Activated CD4-positive, CD25-positive, alpha-beta regulatory T cell (primary cell): ENCODE measurements around the gene IGSF9B.
A peak's percentile ranks its signal among the peaks of the same experiment; 100 is the strongest.

Experiments used
- DNase-seq, 4 experiments: peaks; one replicate each; lab custom pipeline; 2025; lab: John Stamatoyannopoulos, UW

IGSF9B gene

DNA sequence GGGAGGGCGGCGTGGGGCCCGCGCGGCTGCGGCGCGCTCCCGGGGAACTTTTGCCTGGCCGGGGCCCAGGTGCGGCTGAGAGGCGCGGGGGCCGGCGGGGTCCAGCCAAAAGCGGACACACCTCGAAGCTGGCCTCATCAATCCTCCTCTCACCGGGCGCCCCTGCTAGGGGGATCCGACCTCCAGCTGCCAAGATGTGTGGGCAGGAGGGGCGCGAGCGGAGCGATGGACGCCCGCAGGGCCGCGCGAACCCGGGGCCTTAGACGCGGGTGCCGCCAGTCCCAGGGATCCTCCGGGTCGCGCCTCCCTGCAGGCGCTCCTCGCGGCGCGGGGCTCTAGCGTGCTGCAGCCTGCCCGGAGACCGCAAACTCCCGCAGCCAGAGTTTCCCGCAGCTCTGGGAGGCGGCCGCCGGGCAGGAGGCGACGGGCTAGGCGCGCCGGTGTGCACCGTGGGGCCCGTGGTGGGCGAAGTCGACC, 785 bp downstream of the IGSF9B start:
- no peak for DNase-seq

DNA sequence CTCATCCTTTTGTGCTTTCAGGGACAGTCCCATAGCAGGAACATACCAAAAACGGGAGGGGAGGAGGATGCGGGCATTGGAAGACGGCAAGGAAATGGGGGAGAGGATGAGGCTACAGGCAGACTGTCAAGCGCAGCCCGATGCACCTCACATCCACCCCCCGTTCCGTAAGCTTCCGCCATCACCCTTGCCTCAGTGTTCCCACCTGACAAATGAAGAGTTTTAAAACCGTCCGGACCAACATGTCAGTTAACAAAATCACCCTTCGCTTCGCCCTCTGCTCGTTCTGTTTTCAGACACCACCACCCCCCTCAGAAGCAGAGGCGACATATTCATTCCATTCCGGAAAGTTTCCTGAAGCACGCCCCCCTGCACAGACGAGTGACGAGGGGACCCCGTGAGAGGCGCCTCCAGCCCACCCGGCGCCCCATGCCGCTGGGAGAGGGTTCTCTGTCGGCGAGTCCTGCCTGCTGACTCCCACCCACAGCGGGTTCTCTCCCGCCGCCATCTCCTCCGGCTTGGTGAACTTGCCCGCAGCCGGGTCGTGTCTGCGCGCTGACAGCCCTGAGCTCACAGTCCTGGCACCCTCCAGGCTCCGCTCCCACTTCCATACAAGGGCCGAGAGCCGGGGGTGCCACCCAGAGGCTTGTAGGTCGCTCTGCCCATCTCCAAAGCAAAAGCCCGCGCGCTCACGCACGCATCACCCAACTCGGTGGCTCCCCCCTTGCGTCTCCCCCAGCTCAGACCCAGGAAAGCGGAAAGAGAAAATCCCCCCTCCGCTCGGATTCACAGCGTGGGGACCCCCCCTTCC, 1.5 kb downstream of the IGSF9B start:
- DNase-seq, result no peak

DNA sequence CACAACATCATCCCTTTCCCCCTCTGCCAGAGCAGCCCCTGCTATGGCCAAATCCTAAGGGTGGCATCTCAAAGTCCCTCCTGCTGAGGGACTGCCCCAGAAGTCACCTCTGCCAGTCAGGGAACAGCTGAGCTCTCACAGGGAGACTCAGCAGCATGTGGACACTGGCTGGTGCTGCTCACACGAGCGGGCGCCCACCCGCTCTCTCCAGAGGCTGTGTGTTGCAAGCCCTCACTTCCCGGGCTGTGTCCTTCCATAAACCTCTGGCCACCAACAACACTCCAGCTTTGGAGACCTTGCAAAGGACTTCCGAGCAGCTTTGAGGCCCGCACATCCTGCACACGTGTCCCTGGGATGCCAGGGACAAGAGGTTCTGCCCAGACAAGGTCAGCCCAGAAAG, 2.8 kb downstream of the IGSF9B start:
- no peak for DNase-seq

DNA sequence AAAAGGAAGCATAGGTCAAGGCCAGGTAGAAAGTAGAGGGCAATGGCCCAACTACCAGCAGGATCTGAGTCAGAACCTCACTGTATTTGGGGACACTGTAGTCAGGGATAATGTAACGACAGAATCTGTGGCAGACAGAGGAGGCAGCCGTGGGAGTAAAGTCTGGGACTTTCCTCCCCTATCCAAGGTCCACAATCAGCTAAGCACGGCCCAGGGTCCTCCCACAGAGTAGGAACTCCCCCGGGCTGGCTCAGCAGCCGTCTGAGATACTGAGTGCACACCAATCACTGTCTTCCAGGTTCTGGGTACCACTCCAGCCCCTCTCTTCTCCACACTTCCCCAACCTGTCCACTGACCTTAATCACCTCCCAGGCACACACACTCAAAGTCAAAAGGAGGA, 3.2 kb downstream of the IGSF9B start:
- no peak for DNase-seq

DNA sequence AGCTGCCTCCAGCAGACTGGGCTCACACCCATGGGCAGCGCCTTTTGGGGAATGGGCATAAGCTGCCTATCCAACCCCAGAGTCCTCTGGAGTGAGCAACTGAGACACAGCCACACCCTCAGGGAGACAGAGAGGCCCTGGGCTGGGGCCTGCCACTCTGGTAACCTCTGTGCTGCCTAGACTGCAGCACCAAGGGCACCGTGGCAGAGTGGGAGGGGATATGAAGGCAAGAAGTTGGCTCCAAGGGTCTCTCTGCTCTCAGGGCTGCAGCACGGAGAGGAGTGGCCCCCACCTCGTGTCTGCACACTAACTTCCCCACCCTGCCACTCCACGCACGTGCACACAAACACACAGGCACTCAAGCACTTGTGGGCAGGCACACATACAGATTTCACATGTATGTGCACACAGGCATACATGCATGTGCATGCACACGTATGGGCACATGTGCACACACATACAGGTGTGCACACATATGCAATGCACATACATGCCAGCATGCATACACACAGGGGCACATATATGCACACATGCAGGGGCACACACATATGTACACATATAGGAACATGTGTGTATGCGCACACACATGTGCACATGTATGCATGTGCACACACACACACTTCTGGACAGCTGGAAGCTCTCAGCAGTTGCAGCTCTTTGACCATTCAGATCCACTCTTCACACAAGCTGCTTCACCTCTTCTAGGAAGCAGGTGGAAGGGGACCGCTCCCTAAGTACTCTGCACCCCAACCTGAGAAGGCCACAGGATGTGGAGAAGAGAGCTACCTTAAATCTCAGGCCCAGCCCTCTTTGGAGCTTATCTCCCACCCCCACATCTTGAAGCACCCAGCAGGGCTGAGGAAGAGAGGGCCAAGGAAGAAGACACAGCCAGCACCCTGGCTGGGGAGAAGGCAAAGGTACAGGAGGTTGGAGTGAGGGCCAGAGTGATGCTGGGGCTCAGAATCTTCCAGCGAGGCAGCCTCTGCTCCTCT, 4.3 kb downstream of the IGSF9B start:
- no peak for DNase-seq

DNA sequence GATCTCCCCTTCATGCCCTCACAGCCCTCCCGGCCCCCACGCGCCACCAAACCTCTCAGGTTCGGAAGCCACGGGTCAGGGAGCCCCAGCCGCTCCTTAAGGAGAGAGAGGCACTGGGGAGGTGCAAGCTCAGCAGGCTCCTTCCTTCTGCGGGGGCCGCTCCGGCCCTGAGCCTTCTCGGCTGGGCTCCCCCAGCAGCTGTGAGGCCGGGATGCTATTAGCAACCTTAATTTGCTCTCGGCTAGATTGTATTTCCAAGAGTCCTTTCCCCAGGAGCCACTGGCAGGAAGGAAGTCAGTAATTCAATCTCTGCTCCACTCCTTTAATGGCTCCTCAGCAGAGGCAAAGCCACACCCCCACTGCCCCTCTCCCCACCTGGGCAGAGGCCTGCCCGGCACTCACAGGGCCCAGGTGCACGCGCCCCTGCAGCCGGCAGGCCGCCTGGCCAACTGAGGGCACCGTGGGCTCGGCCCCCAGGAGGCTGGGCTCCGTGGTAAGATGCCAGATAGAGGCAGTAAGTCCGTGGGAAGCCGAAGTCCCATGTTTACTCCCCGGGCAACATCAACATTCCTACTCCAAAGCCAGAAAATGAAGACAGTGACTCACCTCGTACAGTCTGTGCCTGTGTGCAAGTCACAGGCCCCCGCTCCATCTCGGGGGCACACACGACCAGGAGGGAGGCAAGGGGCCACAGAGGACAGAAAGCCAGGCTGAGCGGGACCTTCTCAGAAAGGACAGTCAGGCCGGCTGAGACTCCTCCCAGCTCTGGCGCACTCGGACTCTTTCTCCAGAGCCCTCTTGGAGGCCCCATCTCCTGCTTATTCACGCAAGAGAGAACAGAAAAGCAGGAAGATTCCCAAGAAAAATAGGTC, 5.2 kb downstream of the IGSF9B start:
- DNase-seq, result no peak

DNA sequence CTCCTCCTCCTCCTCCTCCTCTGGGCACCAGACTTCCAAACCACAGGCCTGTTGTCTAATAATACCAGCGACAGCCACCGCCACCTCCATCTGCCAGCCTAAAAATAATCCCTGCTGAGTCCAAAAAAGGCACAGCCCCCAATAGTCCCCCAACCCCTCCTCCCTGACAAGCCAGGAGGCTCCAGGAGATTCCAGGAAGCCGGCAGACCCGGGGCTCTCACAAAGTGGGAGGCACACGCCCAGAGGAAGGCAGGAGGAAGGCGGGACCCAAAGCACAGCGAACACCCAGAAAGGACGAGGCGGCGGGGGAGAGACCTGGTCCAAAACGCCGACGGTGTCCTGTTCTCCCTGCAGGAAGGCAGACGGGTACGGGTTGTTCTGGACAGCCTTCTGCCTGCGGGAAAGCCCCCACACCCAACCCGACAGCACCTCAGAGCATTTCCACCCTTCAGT, 5.9 kb downstream of the IGSF9B start:
- no peak for DNase-seq

DNA sequence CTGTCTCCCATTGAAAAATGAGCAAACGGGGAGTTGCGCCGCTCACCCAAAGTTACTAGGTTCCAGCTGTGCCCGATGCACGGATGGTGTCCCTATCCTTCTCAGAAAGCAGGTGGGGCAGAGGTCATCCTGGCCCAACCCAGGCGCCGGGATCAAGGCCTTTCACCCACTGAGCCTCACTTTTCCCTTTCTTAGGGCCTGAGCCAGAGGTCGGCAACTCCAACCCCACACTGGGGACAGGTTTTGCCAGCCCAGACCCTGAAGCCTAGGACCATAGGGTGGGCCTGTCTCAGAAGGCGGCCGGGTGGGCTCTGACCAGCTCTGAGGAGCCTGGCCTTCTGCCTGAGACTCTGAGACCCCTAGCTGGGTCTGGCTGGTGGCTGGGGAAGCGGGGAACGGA, 6.3 kb downstream of the IGSF9B start:
- no peak for DNase-seq

DNA sequence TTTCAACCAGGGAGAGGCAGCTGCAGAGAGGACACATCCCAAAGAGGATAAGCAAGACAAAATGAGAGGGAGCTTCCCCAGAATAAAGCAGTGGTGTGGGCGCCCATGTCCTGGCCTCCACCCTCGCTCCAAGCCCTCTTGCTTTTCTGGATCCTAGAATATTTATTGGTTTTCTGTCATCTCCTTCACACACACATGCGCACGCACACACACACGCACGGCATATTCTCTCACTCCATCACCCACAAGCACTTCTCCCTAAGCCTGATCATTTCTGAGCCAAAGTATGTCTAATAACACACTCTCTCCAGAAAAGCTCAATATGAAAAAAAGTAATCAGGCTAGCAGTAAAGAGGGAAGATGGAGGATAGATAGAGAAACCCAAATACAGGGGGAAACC, 7.6 kb downstream of the IGSF9B start:
- no peak for DNase-seq

DNA sequence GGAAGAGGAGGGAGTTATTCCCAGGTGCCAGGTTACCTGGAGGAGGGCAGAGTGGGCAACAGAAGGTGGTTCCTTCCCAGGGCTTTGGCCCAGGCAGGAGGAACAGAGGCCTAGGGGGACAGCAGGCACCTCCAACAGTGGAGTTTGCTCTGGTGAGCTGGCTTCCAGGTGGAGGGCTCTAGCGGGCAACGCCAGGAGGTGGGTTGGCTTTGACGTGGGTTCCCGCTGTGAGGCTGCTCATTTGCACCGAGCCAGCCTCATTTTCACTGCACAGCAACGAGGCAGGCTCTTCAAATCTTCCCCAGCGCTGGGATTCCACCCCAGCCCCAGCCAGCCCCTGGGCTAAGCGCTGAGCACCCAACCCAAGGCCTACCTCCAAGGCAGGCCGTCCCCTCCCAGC, 8.1 kb downstream of the IGSF9B start:
- DNase-seq, result no peak

DNA sequence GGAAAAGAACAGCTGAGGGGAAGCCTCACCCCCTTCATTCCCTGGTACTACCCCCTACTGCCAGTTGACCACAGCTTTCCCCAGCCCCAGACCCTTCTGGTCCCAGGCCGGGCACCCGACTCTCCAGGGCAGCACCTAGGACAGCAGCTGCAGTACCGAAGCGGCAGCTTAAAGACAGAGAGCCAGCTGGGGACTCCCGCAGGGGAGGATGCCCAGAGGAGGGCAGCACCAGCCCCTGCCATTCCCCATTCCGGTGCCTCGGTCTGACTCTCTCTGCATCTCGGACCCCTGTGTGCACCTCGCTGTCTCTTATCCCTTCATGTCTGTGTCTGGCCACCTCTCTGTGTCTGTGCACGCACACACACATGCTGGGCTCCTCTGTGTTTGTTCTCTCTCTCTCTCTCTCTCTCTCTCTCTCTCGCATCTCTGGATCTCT, 9.4 kb downstream of the IGSF9B start:
- DNase-seq, result peak; percentile 16 to 35 (median 22)

DNA sequence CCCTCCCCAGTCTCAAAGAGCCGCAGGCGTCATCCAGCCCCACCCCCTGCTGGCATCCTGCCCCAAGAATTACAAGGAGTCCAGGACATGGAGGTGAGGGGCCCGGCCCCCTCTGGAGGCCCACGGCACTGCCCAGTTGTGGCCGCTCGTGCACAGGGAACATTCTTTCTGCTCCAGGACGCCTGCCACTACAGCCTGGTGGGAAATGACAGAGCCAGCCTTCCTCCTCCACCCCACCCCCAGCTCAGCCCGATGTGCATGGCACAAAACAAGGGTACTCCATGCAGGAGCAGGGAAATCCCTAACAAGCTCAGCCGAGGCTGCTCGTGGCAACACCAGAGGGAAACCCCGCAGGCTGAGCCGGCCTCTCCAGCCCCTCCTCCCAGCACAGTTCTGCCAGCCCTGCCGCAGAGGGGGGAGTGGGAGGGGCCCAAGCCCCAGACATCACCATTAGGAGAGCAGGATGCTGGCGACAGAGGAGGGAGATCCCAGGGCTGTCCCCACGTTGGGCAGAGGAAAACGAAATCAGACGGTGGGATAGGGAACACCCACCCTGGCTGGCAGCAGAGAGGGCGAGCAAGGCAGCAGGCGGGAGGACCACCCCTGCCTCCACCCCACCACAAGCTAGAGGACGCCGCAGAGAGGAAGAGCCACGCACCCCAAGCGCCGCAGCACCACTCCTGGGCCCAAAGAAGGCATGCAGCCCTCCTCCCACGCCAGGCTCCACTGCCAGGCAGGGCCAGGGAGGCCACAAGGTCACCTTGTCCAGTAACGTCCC, 10.0 kb downstream of the IGSF9B start:
- DNase-seq, result no peak

DNA sequence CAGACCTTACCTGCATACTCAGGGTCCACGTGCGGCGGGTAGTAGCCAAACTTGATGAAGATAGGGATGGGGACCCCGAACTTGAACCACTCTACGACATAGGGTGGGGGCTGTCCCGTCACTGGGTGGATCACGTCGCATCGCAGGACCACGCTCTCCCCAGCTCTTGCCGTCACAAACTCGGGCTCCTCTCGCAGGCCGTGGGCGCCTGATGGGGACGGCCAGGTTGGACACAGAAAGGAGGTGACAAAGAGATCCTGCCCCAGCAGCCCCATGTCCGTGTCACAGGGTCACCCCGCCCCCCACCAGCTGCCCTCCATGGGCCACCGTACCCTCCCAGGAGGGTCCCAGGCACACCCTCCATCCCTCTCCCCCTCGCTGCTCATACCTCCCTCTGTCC, 10.7 kb downstream of the IGSF9B start:
- no peak for DNase-seq

DNA sequence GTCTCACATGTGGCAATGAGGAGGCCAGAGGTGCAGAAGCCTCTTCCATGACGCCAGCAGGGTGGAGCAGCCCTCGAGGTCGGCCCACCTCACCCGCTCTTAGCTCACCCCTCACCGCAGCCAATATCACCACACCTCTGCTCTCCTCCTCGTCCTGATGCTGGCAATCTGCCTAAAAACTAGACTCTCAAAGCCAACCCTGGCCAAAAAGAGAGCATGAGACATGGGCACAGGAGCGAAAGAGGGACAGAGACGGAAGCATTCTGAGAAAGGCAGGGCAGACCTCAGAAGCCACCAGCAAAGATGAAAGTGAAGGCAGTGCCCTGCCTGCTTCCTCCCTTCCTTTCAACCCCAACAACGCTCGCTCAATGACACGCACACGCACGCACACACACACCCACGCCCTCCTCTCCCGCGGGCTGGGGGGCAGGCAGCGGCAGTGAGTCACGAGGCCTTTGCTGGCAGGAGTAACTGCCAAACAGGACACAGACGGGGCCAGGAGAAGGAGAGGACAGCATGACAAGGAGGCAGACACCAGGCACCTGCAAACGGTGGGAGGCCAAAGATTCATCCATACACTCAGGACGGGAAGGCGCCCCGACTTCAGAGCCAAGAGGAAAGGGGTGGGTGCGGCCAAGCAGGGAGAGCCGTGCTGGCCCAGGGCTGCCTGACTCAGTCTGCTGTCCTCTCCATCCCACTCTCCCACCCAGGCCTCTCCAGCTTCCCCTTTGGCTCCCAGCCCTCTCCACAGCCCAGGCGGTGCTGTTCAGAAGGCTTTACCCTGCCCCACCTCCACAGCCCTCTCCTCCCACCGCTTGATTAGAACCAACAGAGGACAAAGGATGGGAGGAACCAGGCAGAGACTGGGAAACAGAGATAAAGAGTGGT, 11.4 kb downstream of the IGSF9B start:
- DNase-seq, result peak; percentile 48 to 58 (median 52)

DNA sequence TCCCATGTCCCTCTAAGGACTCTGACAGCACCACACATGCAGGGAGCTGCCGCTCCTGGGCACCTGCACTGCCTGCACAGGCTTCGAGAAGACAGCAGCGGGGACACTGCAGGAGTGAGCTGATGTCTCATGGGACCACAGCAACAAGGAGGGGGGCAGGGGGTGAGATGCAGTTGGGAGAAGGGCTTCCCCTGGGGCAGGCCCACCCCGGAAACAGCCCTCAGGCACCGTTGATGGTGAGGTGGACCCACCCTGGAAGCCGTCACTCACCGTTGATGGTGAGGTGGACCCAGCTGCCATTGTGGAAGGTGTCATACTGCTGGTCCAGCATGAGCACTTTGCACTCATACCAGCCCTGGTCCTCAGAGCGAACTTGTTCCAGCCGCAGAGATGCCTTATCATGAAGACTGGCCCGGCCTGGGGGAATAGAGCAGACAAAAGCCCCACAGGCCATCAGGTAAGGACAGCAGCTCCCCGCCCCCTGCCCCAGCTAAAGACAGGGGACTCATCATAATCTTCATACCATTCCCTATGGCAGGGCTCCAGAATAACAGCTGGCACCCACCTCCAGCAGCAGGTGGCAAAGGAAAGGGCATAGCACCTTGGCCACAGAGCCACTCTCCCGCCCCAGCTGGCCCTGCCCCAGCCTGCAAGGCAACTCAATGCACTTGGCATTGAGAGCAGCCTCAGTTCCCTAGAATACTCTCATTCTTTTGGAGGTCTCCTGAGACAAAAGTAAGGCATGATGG, 12.6 kb downstream of the IGSF9B start:
- DNase-seq, result no peak

DNA sequence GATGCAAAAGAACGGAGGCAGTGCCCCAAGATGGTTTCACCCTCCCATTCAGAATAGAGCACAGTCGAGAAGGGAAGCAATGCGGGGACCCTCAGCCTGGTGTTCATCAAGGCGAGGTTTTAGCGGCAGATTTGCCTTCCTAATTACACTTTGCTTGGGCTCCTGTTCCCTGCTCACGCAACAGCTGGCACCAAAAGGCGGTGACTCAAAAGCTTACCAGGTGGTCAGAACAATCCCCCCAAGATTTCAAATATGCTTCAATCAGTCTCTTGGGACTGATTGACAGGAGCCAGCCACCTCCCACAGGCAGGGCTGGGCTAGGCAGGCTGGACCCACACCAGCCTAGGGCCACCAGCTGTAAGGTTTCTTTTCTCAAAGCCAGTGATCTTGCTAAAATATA, 14.2 kb downstream of the IGSF9B start:
- DNase-seq, result no peak

DNA sequence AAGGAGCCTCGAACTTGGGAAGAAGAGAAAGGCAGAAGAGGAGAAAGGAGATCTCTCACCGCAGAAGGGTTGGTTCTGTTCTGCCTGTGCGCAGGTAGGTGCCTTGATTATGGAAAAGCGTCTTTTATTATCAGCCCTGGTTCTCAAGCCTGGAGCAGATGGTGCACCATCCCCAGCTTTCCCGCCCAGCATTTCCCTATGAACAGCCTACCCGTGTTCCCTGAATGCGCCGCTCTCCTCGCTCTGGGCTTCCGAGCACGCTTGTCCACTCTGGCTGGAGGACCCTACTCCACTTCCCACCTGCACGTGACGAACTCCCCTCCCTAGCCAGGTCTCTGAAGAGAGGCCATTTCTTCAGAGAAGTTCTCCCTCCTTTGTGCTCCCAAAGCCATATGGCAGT, 15.2 kb downstream of the IGSF9B start:
- no peak for DNase-seq

DNA sequence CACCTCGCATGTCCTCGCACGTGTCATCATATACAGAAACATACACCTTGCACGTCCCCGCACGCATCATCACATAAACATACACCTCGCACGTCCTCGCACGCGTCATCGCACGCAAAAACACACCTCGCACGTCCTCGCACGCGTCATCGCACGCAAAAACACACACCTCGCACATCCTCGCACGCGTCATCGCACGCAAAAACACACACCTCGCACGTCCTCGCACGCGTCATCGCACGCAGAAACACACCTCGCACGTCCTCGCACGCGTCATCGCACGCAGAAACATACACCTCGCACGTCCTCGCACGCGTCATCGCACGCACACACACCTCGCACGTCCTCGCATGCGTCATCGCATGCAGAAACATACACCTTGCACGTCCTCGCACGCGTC, 16.7 kb downstream of the IGSF9B start:
- DNase-seq, result no peak

DNA sequence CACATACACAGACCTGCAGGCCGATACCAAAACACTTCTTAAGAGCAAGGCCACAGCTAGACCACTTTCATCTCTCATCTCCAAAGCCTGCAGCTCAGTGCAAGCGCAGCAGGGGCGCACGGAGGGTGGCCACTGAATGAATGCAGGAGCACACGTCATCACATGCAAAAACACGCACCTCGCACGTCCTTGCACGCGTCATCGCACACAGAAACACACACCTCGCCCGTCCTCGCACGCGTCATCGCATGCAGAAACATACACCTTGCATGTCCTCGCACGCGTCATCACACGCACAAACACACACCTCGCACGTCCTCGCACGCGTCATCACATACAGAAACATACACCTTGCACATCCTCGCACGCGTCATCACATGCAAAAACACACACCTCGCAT, 17.2 kb downstream of the IGSF9B start:
- no peak for DNase-seq
